GM18870 (cell line): Measurements from ENCODE around the gene EIPR1.
"Not testable (repeated sequence)": the region's sequence is repeated elsewhere in the genome, so short reads cannot be mapped to it uniquely, and the experiment has no call there.

Experiments used
- ATAC-seq: cut with Tn5 transposase; IDR thresholded peaks from one replicate; pipeline ENCODE4 v1.9.1; 2021; ENCODE audit warnings: moderate library complexity; ENCODE audit not compliant: unreplicated experiment

The EIPR1 gene

DNA sequence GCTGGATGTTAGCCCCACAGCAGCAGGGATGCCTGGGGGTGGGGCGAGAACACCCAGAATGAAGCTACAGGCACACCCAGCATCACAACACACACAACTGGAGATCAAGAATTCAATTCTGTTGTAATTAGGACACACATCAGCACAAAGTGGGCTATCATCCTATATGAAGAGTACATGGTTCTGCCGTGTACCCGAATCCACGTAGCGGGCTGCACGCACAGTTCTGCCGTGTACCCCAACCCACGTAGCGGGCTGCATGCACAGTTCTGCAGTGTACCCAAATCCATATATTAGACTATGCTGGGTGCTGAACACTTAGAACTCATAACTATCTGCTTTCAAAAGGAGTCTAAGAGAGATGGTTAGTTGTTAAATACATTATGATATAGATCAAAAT, 86.5 kb downstream of the EIPR1 start:
- ATAC-seq = no peak

GRCh38 chr2:3290655-3291054, 87.0 kb downstream of the EIPR1 start:
- no peak for ATAC-seq

GRCh38 chr2:3289971-3290370, 87.6 kb downstream of the EIPR1 start:
- no peak for ATAC-seq

GRCh38 chr2:3289526-3289925, 88.1 kb downstream of the EIPR1 start:
- ATAC-seq = no peak

DNA sequence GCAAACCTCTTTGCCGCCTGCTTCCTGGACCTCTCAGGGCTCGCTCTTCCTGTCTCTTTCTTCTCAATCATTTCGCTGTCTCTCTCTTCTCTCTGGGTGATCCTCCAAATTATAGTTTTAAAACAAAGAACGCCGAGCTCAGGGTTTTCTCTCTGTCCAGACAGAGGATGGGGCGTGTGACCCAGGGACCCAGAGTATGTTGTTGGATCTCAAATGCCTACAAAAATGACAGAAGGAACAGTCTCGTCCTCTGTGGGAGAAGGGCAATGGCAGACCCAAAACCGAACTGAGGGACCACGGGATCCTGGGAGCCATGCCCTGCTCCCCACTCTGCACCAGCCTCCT, 88.5 kb downstream of the EIPR1 start:
- ATAC-seq = no peak

GRCh38 chr2:3288470-3289170, 89.0 kb downstream of the EIPR1 start:
- ATAC-seq = no peak

DNA sequence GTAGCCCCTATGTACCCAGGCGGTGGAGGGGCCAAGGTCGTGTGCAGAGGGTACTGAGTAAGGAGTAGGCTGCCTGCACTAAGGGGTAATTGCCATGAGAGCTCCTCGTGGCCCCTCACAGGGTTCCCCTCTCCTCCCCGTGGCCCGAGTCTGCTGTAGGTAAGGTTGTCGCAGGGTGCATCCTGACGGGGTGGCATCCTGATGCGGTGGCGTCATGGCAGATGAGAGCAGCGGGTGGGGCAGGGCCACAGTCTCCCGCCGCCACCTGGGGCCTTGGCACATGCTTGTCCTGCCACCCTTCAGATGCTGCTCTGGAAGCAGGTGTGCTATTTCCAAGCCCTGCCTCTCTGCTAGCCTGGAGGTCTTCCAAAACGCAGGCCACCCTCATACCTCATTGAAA, 89.7 kb downstream of the EIPR1 start:
- no peak for ATAC-seq

DNA sequence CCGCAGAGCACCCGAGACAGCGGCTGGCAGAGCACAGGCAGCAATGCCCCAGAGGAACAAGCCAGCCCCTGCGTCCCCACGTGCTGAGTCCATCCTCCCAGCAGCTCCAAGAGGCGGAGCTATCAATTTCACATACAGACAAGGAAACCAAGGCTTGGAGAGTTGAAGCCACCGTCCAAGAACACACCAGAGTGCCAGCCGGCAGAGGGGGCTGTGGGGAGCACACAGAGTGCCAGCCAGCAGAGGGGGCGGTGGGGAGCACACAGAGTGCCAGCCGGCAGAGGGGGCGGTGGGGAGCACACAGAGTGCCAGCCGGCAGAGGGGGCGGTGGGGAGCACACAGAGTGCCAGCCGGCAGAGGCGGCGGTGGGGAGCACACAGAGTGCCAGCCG, 91.0 kb downstream of the EIPR1 start:
- not testable (repeated sequence) for ATAC-seq

- no peak for ATAC-seq
These were observed 91.5 kb downstream of the EIPR1 start for GRCh38 chr2:3285901-3286645.

- no peak for ATAC-seq
These were observed 92.7 kb downstream of the EIPR1 start for GRCh38 chr2:3284657-3285630.

DNA sequence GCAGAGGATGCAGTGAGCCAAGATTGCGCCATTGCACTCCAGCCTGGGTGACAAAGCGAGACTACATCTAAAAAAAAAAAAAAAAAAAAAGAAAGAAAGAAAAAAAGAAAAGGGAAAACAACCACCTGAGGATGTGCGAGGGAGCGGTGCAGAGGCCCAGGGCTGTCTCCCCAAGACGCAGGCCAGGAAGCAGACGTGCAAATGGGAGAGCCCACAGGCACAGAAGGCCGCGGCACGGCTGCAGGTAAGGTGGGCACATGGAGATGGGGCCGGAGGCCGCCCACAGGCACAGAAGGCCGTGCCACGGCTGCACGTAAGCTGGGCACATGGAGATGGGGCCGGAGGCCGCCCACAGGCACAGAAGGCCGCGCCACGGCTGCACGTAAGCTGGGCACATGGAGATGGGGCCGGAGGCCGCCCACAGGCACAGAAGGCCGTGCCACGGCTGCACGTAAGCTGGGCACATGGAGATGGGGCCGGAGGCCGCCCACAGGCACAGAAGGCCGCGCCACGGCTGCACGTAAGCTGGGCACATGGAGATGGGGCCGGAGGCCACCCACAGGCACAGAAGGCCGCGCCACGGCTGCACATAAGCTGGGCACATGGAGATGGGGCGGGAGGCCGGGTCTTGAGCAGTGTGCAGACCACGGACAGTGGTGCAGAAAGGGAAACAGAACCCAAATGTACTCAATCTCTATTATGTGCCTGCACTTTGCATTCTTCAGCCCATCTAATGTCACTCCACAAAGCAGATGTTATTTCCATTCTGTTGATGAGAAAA, 93.6 kb downstream of the EIPR1 start:
- not testable (repeated sequence) for ATAC-seq

DNA sequence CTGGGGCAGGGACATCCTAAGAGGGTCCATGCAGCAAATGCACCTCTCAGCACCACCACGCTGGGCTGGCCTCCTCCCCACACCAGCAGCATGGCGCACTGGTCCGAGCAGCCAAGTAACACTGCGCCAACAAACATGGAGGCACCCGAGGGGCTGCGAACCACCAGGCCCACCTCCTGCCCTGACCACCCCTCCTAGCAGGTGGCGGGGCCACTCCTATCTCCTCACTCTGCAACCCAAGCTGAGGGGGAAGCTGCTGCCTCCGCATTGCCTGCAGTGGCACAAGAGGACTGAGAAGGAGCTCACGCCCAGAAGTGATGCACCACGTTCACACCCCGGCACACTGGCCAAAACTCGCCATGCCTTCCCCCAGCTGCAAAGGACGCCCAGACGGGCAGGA, 94.4 kb downstream of the EIPR1 start:
- ATAC-seq = no peak

GRCh38 chr2:3282056-3282998, 95.3 kb downstream of the EIPR1 start:
- ATAC-seq = no peak

DNA sequence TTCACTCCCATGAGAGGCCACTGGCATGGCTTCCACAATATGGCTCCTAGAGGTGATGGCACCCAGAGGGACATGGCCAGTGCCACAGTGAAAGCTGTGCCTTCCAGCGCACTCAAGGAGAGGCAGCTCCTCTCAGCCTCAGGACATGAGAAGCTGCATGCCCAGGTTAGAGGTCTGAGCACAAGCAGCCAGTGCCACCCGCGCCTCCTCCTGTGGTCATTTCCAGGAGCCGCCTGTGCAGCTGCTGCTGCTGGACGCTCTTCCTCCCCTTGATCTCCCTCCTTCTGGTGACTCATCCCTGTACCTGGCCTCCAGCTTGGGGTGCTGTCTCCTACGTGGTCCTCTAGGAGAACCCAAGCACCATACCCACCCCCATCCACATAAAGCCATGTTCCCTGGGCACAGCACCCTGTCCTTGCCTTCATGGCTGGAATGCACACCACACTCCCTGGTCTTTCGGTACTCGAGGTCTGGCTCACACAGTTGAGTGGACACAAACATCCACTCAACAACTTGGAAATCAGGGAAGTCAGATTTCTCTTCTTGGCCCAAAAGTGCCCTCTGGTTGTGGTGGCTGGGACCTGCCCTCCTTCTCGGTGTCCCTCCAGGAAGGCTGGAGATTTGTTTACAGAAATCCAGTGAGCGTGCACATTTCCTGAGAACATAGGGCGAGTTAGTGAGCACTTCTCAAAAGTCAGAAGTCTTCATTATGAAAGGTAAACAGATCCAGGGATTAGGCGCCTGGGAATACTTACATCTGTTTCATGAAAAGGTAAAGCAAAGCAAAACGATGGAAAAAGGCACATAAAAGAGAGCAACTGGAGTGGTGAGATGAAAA, 96.7 kb downstream of the EIPR1 start:
- ATAC-seq = no peak

GRCh38 chr2:3280197-3280596, 97.4 kb downstream of the EIPR1 start:
- no peak for ATAC-seq

- ATAC-seq = no peak
These were observed 98.2 kb downstream of the EIPR1 start for GRCh38 chr2:3279236-3279960.

GRCh38 chr2:3278521-3279218, 98.9 kb downstream of the EIPR1 start:
- no peak for ATAC-seq
